Mesodermal cell (in vitro differentiated cells): ENCODE data around the gene LCE1A.

Experiments
- H3K27ac ChIP-seq: 2 replicates; pipeline ENCODE4 v1.7.0; 2013; ENCODE audit warnings: mild to moderate bottlenecking, low read depth, low read length, moderate library complexity; ENCODE audit not compliant: severe bottlenecking
- H3K36me3 ChIP-seq: 2 replicates; pipeline ENCODE4 v1.7.1; 2013; ENCODE audit warnings: mild to moderate bottlenecking, low read length, moderate library complexity; ENCODE audit not compliant: control insufficient read depth, insufficient read depth
- H3K4me1 ChIP-seq: one replicate; pipeline ENCODE4 v1.7.1; 2013; ENCODE audit warnings: mild to moderate bottlenecking, low read length; ENCODE audit not compliant: insufficient read depth, control insufficient read depth, poor library complexity, severe bottlenecking
- H3K4me3 ChIP-seq: 2 replicates; pipeline ENCODE4 v1.7.0; 2013; ENCODE audit warnings: low read length, control low read depth, mild to moderate bottlenecking; ENCODE audit not compliant: insufficient read depth, poor library complexity, severe bottlenecking; ENCODE audit errors: extremely low read depth
- H3K9me3 ChIP-seq: 2 replicates; pipeline ENCODE4 v1.7.1; 2013; ENCODE audit warnings: mild to moderate bottlenecking, low read length, moderate library complexity; ENCODE audit not compliant: control insufficient read depth
- WGBS, 2 experiments: methylation state at CpG; one replicate each; pipeline ENCODE4 v1.1.5; 2013; ENCODE audit warnings: missing lambda C conversion rate in 2 of 2; ENCODE audit not compliant: insufficient coverage in 2 of 2; 5-methylcytosine and 5-hydroxymethylcytosine counted together

Gene LCE1A

DNA sequence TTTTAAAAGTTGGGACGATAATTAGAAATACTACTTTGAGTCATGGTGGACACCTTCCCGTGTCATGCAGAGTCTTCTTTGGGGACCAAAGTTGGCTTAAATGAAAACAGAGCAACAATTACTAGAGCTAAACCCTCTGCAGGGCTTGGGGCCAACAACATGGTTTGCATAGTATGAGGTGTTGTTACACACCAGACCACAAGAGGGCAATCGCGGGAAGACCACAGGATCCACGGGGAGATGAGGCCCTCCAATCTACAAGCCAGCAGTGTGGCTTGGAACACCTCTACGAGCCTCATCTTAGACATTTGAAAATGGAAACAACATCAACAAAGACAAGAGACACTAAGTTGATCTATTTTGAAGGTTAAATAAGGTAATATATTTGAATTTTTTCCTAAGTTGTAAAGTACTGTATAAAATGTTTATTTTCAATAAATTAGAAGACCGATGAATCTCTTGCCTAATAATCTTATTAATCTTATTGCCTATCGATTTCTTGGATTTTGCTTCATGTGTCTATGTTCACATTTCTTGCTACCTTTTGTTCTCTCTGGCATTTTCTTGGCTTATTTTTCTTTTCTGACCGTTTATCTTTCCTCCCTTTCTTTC lies 42.6 kb downstream of the LCE1A start:
- no peaks in the 10 kb centered on the region for H3K4me1 ChIP-seq
- WGBS, 2 experiments, result 39 to 41% methylated on average over 3 to 4 of the region's 9 CpGs
- no peaks in the 10 kb centered on the region for H3K36me3 ChIP-seq
- H3K27ac ChIP-seq, result no peak overlapping the region
- no peak overlapping the region for H3K4me3 ChIP-seq
- H3K9me3 ChIP-seq, result no peaks in the 10 kb centered on the region

DNA sequence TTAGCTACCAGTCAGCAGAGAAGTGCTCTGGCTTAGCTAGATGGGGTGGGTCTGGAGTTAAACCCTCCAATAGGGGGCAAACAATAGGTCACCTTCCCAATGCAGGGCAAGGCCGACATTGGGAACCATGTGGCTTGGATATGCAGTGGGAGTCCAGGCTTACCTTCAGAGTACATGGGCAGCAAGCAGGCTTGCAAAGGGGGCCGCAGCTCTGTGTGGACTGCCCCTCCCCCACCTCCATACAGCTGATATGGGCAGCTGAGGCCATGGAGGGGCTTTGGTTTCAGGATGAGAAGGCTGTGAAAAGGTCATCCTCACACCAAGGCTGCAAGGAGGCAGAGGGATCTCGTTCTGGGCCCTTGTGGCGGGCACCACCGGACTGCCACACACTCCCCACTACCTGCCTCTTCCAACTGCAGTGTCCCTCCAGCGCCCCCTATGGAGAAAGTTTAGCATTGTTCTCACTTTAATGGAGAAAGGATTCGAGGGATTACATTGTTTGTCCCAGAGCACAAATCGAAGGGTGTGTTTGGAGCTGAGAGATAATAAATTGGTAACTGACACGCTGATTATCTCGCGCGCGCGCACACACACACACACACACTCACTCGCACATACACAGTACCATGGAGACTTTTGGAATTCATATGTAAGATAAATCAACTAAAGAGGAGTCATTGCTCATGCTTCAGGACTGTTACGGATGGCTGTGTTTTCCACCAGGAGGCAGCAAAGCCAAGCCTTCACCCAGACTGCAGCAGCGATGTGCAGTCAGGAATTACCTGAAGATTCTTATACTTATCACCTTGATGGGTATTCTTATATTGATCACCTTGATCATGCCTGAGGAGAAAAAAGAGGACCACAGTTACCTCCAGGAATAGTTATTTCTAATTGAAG lies 43.8 kb downstream of the LCE1A start:
- no peak overlapping the region for H3K27ac ChIP-seq
- H3K9me3 ChIP-seq, result no peaks in the 10 kb centered on the region
- no peaks in the 10 kb centered on the region for H3K36me3 ChIP-seq
- no peaks in the 10 kb centered on the region for H3K4me1 ChIP-seq
- no peak overlapping the region for H3K4me3 ChIP-seq
- WGBS, 2 experiments, result 40 to 93% methylated on average over 1 to 2 of the region's 17 CpGs

DNA sequence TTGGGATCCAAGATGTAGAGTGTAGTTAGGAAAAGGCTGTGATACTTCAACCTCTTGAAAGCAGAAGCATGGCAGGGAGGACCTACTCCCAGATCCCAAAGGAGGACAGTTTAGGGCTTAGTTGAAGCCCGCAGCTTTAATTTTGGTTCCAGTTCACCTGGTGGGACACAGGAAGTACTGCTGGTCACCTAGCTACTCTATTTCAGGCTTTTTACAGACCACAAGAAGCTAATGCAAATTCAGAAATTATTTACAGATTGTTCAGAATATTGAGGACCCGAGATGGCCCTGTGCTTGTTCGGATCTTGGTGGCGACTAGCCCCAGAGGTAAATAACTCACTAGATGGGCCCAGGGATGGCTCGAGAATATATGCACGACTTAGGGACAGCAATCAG lies 44.5 kb downstream of the LCE1A start:
- WGBS, 2 experiments, result 84 to 87% methylated on average over 5 to 6 of the region's 6 CpGs
- H3K36me3 ChIP-seq, result no peaks in the 10 kb centered on the region
- H3K4me1 ChIP-seq, result no peaks in the 10 kb centered on the region
- H3K27ac ChIP-seq, result no peak overlapping the region
- H3K9me3 ChIP-seq, result no peaks in the 10 kb centered on the region
- H3K4me3 ChIP-seq, result no peak overlapping the region

DNA sequence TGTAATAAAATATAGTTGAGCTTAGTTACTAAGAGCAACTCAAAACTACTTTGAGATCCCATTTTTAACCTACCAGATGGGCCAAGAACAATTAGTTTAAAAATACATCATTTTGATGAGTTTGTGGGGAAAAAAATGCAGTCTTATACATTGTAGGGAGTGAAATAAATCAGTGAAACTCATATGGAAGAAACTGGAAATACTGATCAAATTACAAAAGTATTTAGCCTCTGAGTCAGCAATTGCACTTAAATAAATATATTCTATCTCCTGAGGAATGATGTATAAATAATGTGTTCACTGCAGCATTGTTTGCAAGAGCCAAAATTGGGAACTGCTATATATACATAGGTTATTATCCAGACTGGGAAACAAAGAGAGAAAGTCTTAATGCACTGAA lies 46.2 kb downstream of the LCE1A start:
- no peaks in the 10 kb centered on the region for H3K4me1 ChIP-seq
- H3K9me3 ChIP-seq, result no peaks in the 10 kb centered on the region
- no peaks in the 10 kb centered on the region for H3K36me3 ChIP-seq
- H3K27ac ChIP-seq, result no peak overlapping the region
- no peak overlapping the region for H3K4me3 ChIP-seq

DNA sequence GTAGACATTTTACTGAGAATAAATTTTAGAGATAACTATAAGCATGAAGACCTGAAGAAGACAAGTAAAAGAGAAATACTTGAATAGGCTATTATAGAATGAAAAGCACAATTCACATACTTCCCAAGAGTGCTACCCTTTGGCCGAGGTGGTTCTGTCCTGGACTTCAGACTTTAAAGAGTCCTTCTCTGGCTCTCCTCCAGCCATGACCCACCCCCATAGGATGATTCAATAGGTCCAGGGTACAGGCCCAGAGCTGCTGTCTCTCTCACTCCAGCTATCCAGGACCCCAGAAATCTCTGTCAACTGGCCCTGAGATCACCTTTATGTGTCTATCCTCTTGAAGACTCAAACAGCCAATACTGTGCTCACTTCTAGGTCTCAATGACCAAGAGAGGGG lies 49.6 kb downstream of the LCE1A start:
- Histone ChIP-seq H3K4me3 (no peak overlapping the region), H3K4me1 (no peaks in the 10 kb centered on the region), H3K36me3 (no peaks in the 10 kb centered on the region), H3K9me3 (peaks cover 9% of the 10 kb centered on the region), H3K27ac (no peak overlapping the region)
- WGBS, 2 experiments, result 54 to 71% methylated on average over 1 of the region's 1 CpG
